GM19324 (cell line): ENCODE measurements around the gene ARV1.
A peak's percentile ranks its signal among the peaks of the same experiment; 100 is the strongest.
"Not testable (repeated sequence)": the region's sequence is repeated elsewhere in the genome, so short reads cannot be mapped to it uniquely, and the experiment has no call there.

ENCODE experiments used
- ATAC-seq: cut with Tn5 transposase; IDR thresholded peaks from one replicate; pipeline ENCODE4 v1.9.1; 2021; ENCODE audit warnings: mild to moderate bottlenecking, moderate library complexity; ENCODE audit not compliant: unreplicated experiment, low FRiP score

The ARV1 gene

GRCh38 chr1:230976360-230976759 lies 2.5 kb upstream of the ARV1 start:
- no peak for ATAC-seq

GRCh38 chr1:230976825-230977747 lies 1.8 kb upstream of the ARV1 start:
- no peak for ATAC-seq

- ATAC-seq: peak; percentile 18
These were observed 968 bp upstream of the ARV1 start for GRCh38 chr1:230977761-230978490.

GRCh38 chr1:230979389-230979716 lies 459 bp downstream of the ARV1 start:
- ATAC-seq: no peak

- no peak for ATAC-seq
These were observed 1.1 kb downstream of the ARV1 start for GRCh38 chr1:230979952-230980351.

GRCh38 chr1:230982696-230983095 lies 3.8 kb downstream of the ARV1 start:
- ATAC-seq: no peak

GRCh38 chr1:230983811-230984210 lies 4.9 kb downstream of the ARV1 start:
- no peak for ATAC-seq

GRCh38 chr1:230984622-230985515 lies 6.0 kb downstream of the ARV1 start:
- not testable (repeated sequence) for ATAC-seq

- ATAC-seq: no peak
These were observed 6.8 kb downstream of the ARV1 start for GRCh38 chr1:230985711-230986110.

- no peak for ATAC-seq
These were observed 8.1 kb downstream of the ARV1 start for GRCh38 chr1:230986976-230987375.

GRCh38 chr1:230987448-230987847 lies 8.6 kb downstream of the ARV1 start:
- ATAC-seq: no peak

- no peak for ATAC-seq
These were observed 13.3 kb downstream of the ARV1 start for GRCh38 chr1:230992100-230992774.

- ATAC-seq: no peak
These were observed 16.0 kb downstream of the ARV1 start for GRCh38 chr1:230994860-230995259.

GRCh38 chr1:231000201-231000600 lies 21.3 kb downstream of the ARV1 start:
- ATAC-seq: no peak

- no peak for ATAC-seq
These were observed 21.7 kb downstream of the ARV1 start for GRCh38 chr1:231000639-231001038.

- no peak for ATAC-seq
These were observed 23.0 kb downstream of the ARV1 start for GRCh38 chr1:231001892-231002291.

- ATAC-seq: not testable (repeated sequence)
These were observed 28.6 kb downstream of the ARV1 start for GRCh38 chr1:231007535-231007934.

GRCh38 chr1:231011360-231011759 lies 32.5 kb downstream of the ARV1 start:
- ATAC-seq: no peak

- ATAC-seq: no peak
These were observed 33.1 kb downstream of the ARV1 start for GRCh38 chr1:231011963-231012362.

- no peak for ATAC-seq
These were observed 34.6 kb downstream of the ARV1 start for GRCh38 chr1:231013391-231014015.
